Subcutaneous abdominal adipose tissue (tissue), 5 donors: ENCODE measurements around the gene DNAJC11.

Experiments
- H3K27ac ChIP-seq: one replicate; pipeline ENCODE4 v1.7.0; 2013; ENCODE audit warnings: low read depth, mild to moderate bottlenecking, inconsistent platforms, low read length, moderate library complexity
- H3K27me3 ChIP-seq, 5 donors: one replicate each; pipeline ENCODE4 v1.7.0; 2013; ENCODE audit warnings: low read length in 5 of 5, inconsistent platforms in 1 of 5; ENCODE audit not compliant: control insufficient read depth in 5 of 5, insufficient read depth in 4 of 5
- H3K36me3 ChIP-seq, 5 donors: one replicate each; pipeline ENCODE4 v1.7.0; 2013; ENCODE audit warnings: low read length in 5 of 5; ENCODE audit not compliant: control insufficient read depth in 5 of 5, insufficient read depth in 5 of 5
- H3K4me1 ChIP-seq, 5 donors: one replicate each; pipeline ENCODE4 v1.7.0; 2013; ENCODE audit warnings: low read length in 5 of 5, mild to moderate bottlenecking in 3 of 5, moderate library complexity in 1 of 5; ENCODE audit not compliant: control insufficient read depth in 5 of 5, insufficient read depth in 5 of 5
- H3K4me3 ChIP-seq, 5 donors: one replicate each; pipeline ENCODE4 v1.7.0; 2013; ENCODE audit warnings: low read length in 5 of 5, low read depth in 1 of 5
- H3K9ac ChIP-seq, 5 donors: one replicate each; pipeline ENCODE4 v1.7.0; 2013; ENCODE audit warnings: low read length in 5 of 5, mild to moderate bottlenecking in 4 of 5, moderate library complexity in 3 of 5
- H3K9me3 ChIP-seq, 5 donors: one replicate each; pipeline ENCODE4 v1.7.0; 2013; ENCODE audit warnings: low read length in 5 of 5; ENCODE audit not compliant: control insufficient read depth in 5 of 5
- donor health status: healthy.
- donor health status: healthy.
- donor health status: healthy.
- donor health status: healthy.
- donor health status: healthy.

The DNAJC11 gene

GRCh38 chr1:6587261-6588005, 114.2 kb downstream of the DNAJC11 start:
- Histone ChIP-seq H3K9ac (no peak overlapping the region), H3K27me3 (no peaks in the 10 kb centered on the region), H3K4me3 (no peak overlapping the region), H3K4me1 (peaks cover 2 to 68% (median 40%) of the 10 kb centered on the region in 5 donors), H3K36me3 (peaks cover 0 to 64% (median 47%) of the 10 kb centered on the region in 5 donors), H3K9me3 (no peaks in the 10 kb centered on the region), H3K27ac (no peak overlapping the region)

- H3K9ac ChIP-seq = no peak overlapping the region
- no peak overlapping the region for H3K4me3 ChIP-seq
- peaks cover 0 to 53% (median 38%) of the 10 kb centered on the region in 5 donors for H3K36me3 ChIP-seq
Measured at GRCh38 chr1:6586404-6586816, 115.2 kb downstream of the DNAJC11 start.

DNA sequence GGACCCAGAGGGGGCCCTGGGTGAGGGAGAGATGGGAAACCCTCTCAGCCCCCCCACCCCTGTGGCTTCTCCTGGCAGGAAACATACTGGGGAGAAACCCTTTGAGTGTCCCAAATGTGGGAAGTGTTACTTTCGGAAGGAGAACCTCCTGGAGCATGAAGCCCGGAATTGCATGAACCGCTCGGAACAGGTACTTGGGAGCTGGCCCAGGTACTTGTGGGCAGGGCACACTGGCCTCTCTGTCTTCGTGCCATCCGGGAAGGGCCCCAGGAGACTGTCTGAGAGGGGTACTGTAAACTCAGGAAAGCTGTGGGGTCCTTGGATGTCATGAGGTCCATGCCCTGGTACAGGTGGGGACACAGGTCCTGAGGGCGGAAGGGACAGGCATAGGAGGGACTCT, 115.8 kb downstream of the DNAJC11 start:
- H3K9ac ChIP-seq = no peak overlapping the region
- H3K4me3 ChIP-seq = no peak overlapping the region
- peaks cover 5 to 67% (median 39%) of the 10 kb centered on the region in 5 donors for H3K4me1 ChIP-seq
- no peak overlapping the region for H3K27ac ChIP-seq
- H3K27me3 ChIP-seq = no peaks in the 10 kb centered on the region
- H3K36me3 ChIP-seq = peaks cover 0 to 48% (median 33%) of the 10 kb centered on the region in 5 donors
- H3K9me3 ChIP-seq = no peaks in the 10 kb centered on the region

More at GRCh38 chr1:6586404-6586816, 115.2 kb downstream of the DNAJC11 start:
- Histone ChIP-seq H3K27me3 (no peaks in the 10 kb centered on the region), H3K9me3 (no peaks in the 10 kb centered on the region), H3K4me1 (peaks cover 3 to 67% (median 39%) of the 10 kb centered on the region in 5 donors), H3K27ac (no peak overlapping the region)

DNA sequence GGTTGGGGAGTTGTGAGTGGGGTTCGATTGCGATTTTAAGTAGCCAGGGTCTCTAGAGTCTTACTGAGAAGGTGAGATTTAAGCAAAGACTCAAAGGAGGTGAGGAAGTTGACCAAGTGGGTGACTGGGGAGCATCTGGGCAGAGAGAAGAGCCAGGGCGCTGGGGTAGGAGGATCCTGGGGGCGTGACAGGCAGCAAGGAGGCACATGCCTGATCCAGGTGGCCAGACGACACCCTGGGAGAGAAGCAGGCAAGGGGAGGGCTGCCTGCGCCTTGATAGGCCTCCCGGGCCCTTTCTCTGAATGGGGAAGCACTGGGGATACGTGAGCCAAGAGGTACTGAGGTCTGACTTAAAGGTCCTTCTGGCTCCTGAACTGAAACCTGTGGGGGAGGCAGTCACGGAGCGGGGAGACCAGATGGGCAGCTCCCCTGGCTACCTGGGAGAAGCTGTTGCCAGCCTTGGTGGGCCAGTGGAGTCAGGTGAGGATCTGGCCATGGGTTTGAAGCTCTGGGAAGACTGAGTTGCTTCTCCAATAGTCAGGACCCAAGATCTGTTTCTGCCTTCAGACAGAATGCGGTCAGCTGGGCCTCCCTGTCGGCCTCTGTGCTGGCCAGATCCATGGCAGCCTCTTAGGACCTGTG, 116.4 kb downstream of the DNAJC11 start:
- peaks cover 0 to 42% (median 28%) of the 10 kb centered on the region in 5 donors for H3K36me3 ChIP-seq
- no peak overlapping the region for H3K4me3 ChIP-seq
- H3K9me3 ChIP-seq = no peaks in the 10 kb centered on the region
- H3K9ac ChIP-seq = no peak overlapping the region
- peaks cover 8 to 67% (median 42%) of the 10 kb centered on the region in 5 donors for H3K4me1 ChIP-seq
- H3K27ac ChIP-seq = no peak overlapping the region
- no peaks in the 10 kb centered on the region for H3K27me3 ChIP-seq
